CD4-positive, alpha-beta T cell treated with Interleukin-1 beta for 1 hour (primary cell): ENCODE results near the gene MYO5C.
"Not testable (repeated sequence)": the region's sequence is repeated elsewhere in the genome, so short reads cannot be mapped to it uniquely, and the experiment has no call there.

Experiments used
- DNase-seq, 2 donors: peaks; one replicate each; pipeline ENCODE4 v3.0.0-alpha.2; 2020 to 2022

MYO5C gene

DNA sequence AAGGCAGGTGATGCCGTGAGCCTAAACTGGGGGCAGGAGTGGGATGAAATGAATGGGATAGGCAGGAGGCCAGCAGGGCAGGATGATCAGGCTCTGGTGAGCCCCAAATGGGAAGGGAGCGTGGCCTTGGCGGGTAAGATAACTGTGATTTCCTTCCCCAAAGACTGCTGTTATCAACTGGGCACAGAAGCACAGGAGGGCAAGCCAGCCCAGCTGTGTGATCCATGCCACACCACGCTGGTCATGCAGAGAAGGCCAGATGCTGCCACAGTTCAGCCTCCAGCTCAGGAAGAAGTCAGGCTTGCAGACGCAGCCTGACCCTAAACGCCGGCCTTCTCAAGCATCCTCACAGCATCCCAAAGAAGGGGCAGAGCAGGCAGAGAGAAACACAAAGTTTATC is 52.3 kb downstream of the MYO5C start:
- no peak for DNase-seq

DNA sequence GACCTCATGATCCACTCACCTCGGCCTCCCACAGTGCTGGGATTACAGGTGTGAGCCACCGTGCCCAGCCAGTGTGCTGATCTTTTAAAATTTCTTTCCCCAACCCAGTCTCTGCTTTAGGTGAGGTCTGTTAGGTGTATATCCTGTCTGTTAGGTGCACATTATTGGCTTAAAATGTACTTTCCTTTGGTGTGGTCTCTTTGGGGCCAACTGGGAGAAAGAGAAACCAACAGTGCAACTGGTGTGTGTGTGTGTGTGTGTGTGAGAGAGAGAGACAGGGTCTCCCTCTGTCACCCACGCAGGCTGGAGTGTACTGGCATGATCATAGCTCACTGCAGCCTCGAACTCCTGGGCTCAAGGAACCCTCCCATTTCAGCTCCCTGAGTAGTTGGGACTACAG is 54.1 kb downstream of the MYO5C start:
- peak in 1 of 2 donors; percentile 24 for DNase-seq

- DNase-seq: no peak
Observed at GRCh38 chr15:52240166-52240565, 55.4 kb downstream of the MYO5C start.

DNA sequence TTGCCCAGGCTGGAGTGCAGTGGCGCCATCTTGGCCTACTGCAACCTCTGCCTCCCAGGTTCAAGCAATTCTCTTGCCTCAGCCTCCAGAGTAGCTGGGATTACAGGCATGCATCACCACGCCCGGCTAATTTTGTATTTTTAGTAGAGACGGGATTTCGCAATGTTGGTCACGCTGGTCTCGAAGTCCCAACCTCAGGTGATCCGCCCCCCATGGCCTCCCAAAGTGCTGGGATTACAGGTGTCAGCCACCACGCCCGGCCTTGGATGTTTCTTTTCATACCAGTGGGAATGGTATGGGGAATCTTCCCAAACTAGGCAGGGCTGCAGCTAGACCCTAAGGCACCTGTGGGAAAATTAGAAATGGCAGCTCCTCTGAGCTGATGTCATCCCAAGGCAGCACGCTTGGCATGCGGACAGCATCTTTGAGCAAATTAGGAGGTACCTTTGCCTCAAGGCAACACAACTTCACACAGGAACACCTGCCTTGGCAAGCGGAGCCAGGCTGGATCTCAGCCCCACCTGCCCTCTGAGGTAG is 56.5 kb downstream of the MYO5C start:
- DNase-seq: not testable (repeated sequence)

- no peak for DNase-seq
Observed at GRCh38 chr15:52238149-52238548, 57.5 kb downstream of the MYO5C start.

GRCh38 chr15:52236013-52236412 is 59.6 kb downstream of the MYO5C start:
- no peak for DNase-seq

- peak in 1 of 2 donors; percentile 65 for DNase-seq
Observed at GRCh38 chr15:52234596-52235541, 60.7 kb downstream of the MYO5C start.

GRCh38 chr15:52233405-52233804 is 62.2 kb downstream of the MYO5C start:
- DNase-seq: peak in 1 of 2 donors; percentile 65

DNA sequence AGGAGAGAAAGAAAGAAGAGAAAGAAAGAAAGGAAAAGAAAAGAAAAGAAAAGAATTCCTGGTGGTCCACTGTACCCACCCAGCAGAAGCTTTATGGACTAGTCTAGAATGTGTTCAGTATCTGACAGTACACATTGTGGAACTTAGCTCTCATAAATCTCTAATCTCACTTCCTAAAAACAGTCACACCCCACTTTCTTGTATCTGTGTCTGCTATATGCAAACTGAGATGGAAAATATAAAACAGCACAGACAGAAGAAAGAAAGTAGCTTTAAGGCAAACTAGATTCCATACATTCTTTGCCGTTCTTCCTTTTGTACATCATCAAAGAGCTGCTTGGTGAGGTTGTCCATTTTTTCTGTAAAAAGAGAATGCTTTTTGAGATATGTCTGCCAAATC is 63.3 kb downstream of the MYO5C start:
- no peak for DNase-seq

- DNase-seq: no peak
Observed at GRCh38 chr15:52230073-52230472, 65.5 kb downstream of the MYO5C start.

GRCh38 chr15:52228921-52229320 is 66.7 kb downstream of the MYO5C start:
- DNase-seq: peak in 1 of 2 donors; percentile 85

DNA sequence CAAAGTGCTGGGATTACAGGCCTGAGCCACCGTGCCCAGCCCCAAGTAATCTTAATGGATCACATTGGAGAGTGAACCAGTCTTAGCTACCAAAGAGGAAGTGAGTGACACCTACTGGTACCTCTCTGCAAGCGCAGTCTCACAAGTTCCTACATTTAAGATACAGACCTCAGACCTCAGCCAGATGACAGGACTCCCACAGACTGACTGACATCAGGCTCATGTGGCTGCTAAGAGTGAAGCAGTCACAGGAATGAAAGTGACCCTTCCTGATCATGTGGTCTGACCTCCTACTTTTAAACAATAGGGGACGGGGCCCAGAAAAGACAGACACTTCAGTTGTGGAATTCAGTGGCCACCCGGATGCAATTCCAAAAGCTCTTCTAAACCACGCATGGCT is 68.1 kb downstream of the MYO5C start:
- peak; percentile 80 to 83 for DNase-seq

DNA sequence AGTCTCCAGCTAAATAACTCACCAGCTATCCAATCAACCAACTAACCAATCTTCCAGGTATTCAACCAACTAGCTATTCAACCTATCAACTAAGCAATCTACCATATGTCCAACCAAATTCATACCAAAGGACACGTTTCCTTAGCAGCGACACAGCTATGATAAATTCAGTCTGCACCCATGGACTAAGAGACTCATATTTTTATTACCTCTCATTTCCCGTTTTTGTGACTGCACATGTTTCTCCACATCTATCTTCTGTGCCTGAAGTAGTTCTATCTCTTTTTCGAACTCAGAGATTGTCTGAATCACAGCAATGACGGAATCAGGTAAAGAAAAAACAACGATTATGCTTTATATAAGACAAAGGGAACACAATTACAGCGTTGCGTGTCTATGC is 70.4 kb downstream of the MYO5C start:
- no peak for DNase-seq

DNA sequence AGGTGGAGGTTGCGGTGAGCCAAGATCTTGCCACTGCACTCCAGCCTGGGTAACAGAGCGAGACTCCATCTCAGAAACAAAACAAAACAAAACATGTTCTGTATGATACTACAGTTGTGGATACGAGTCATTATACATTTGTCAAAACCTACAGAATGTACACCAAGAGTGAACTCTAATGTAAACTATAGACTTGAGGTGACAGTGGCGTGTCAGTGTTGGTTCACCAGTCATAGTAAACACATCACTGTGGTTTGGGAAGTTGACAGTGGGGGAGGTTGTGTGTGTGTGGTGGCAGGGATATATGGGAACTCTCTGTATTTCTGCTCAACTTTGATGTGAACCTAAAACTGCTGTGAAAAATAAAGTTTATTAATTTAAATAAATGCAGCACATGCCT is 71.4 kb downstream of the MYO5C start:
- no peak for DNase-seq

- peak in 1 of 2 donors; percentile 5 for DNase-seq
Observed at GRCh38 chr15:52221730-52222129, 73.9 kb downstream of the MYO5C start.

GRCh38 chr15:52220937-52221660 is 74.5 kb downstream of the MYO5C start:
- peak in 1 of 2 donors; percentile 35 for DNase-seq

- DNase-seq: no peak
Observed at GRCh38 chr15:52220251-52220650, 75.4 kb downstream of the MYO5C start.

GRCh38 chr15:52218816-52219215 is 76.8 kb downstream of the MYO5C start:
- no peak for DNase-seq

- DNase-seq: no peak
Observed at GRCh38 chr15:52218371-52218770, 77.2 kb downstream of the MYO5C start.

DNA sequence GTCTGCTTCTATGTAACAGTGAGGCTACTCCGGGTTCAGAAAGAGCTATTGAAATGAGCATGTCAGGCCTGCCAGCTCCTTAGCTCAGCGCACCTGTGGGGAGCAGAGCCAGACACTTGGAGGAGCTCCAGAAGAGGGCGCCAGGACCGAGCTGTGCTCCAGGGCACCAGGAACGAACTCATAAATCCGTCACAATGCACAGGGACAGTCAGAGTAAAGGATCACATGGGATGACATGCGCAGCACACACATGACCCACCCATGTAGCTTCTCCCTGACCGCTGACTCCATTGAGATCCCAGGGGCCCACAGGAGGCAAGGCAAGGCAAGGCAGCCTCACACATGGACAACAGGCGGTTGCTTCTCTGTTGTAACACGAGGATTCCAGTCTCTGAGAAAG is 78.4 kb downstream of the MYO5C start:
- peak; percentile 16 to 22 for DNase-seq

- no peak for DNase-seq
Observed at GRCh38 chr15:52214553-52214952, 81.1 kb downstream of the MYO5C start.

- DNase-seq: no peak
Observed at GRCh38 chr15:52213206-52213605, 82.4 kb downstream of the MYO5C start.

- DNase-seq: peak; percentile 64 to 76
Observed at GRCh38 chr15:52208306-52208946, 87.2 kb downstream of the MYO5C start.
